Smooth muscle cell of the coronary artery (primary cell): ENCODE results near the gene ADAMTS18. TPM values are rescaled to one million over a fixed set of nuclear protein-coding genes. Genes with fewer than 3 reads are reported as not detected.

ENCODE experiments used
- total RNA-seq: library from RNA; depleted of rRNA; stranded (reverse); fragments of >200 nt; gene quantifications from 2 replicates; pipeline ENCODE4 v1.2.3, GENCODE V29; 2014; ENCODE audit warnings: low replicate concordance

Gene ADAMTS18, protein sequence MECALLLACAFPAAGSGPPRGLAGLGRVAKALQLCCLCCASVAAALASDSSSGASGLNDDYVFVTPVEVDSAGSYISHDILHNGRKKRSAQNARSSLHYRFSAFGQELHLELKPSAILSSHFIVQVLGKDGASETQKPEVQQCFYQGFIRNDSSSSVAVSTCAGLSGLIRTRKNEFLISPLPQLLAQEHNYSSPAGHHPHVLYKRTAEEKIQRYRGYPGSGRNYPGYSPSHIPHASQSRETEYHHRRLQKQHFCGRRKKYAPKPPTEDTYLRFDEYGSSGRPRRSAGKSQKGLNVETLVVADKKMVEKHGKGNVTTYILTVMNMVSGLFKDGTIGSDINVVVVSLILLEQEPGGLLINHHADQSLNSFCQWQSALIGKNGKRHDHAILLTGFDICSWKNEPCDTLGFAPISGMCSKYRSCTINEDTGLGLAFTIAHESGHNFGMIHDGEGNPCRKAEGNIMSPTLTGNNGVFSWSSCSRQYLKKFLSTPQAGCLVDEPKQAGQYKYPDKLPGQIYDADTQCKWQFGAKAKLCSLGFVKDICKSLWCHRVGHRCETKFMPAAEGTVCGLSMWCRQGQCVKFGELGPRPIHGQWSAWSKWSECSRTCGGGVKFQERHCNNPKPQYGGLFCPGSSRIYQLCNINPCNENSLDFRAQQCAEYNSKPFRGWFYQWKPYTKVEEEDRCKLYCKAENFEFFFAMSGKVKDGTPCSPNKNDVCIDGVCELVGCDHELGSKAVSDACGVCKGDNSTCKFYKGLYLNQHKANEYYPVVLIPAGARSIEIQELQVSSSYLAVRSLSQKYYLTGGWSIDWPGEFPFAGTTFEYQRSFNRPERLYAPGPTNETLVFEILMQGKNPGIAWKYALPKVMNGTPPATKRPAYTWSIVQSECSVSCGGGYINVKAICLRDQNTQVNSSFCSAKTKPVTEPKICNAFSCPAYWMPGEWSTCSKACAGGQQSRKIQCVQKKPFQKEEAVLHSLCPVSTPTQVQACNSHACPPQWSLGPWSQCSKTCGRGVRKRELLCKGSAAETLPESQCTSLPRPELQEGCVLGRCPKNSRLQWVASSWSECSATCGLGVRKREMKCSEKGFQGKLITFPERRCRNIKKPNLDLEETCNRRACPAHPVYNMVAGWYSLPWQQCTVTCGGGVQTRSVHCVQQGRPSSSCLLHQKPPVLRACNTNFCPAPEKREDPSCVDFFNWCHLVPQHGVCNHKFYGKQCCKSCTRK (N-terminal part only)
- total RNA-seq: 0.12 and 0.38 TPM in 2 replicates

DNA sequence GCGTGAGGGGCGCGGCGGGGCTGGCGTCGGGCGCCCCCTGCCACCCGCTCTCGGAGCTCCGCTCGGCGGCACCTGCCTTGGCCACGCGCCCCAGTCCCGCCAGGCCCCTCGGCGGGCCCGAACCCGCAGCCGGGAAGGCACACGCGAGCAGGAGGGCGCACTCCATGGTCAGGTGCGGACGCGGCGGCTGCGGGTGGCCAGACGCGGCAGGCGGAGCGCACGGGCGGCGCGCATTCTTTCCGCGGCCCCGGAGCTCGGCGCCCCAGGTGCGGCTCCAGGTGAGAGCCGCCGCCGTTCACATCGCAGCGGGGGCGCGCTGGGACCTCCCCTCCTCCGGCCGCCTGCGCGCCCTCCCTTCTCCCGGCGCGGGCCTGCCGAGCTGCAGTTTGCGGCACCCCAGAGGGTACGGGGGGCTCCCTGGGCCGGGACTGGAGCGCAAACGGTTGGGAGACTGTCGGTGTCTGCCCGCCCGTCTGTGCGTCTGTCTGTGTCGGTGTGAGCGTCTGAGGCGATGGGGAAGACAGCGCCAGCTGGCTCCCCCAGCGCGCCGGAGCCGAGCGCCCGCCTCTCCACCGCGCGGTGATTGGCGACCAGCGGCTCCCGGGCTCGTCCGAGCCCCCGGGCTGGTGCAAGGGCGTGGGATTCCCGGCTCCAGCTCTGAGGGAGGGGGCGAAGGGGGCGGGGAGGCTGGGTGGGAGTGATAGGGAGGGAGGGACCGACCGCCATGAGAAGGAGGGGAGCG, at the start of gene ADAMTS18:
ADAMTS18 (minus strand) TSS at position 505 of the 742 bp plus-strand sequence; CDS start at position 166, 339 bp downstream.

Other genes starting within 250 kb of the ADAMTS18 start
- gene MON1B, start 243.8 kb downstream of the ADAMTS18 start, total RNA-seq: 5.0 and 5.5 TPM in 2 replicates
- 1.2 TPM in 1 of 2 replicates, not detected in the other for gene SYCE1L, start 235.6 kb downstream of the ADAMTS18 start, total RNA-seq